Loucy (cell line): ENCODE results near the gene KLK12.

Experiments
- H2AFZ ChIP-seq: fragments of 200-600 bp; sonication (generic); 2 replicates; pipeline ENCODE4 v1.6.0; 2016; ENCODE audit warnings: antibody characterized with exemption, mild to moderate bottlenecking, low read length, moderate library complexity
- H3F3A ChIP-seq: fragments of 200-600 bp; 2 replicates; pipeline ENCODE4 v1.6.0; 2016; ENCODE audit warnings: antibody characterized with exemption, low read depth, mild to moderate bottlenecking
- H3K27me3 ChIP-seq: fragments of 200-600 bp; sonication (generic); 2 replicates; pipeline ENCODE4 v1.6.1; 2014; ENCODE audit warnings: low read length, mild to moderate bottlenecking; ENCODE audit not compliant: insufficient read depth, poor library complexity, severe bottlenecking
- H3K36me3 ChIP-seq: fragments of 200-600 bp; sonication (generic); 2 replicates; pipeline ENCODE4 v1.6.1; 2016; ENCODE audit warnings: low read length; ENCODE audit not compliant: insufficient read depth
- H3K4me1 ChIP-seq: fragments of 200-600 bp; sonication (generic); 2 replicates; pipeline ENCODE4 v1.5.1; 2014; ENCODE audit warnings: low read length, mild to moderate bottlenecking; ENCODE audit not compliant: insufficient read depth, poor library complexity, severe bottlenecking
- H3K4me2 ChIP-seq: fragments of 200-600 bp; sonication (generic); 2 replicates; pipeline ENCODE4 v1.6.0; 2014; ENCODE audit warnings: antibody characterized with exemption, low read length, low read depth, mild to moderate bottlenecking; ENCODE audit not compliant: poor library complexity, severe bottlenecking
- H3K4me3 ChIP-seq: fragments of 200-600 bp; sonication (generic); 2 replicates; pipeline ENCODE4 v1.5.1; 2014; ENCODE audit warnings: low read length, mild to moderate bottlenecking, mixed read lengths; ENCODE audit not compliant: poor library complexity, severe bottlenecking
- H3K79me2 ChIP-seq: fragments of 200-600 bp; sonication (generic); 2 replicates; pipeline ENCODE4 v1.6.1; 2014; ENCODE audit warnings: low read length; ENCODE audit not compliant: insufficient read depth
- H3K9ac ChIP-seq: fragments of 200-600 bp; sonication (generic); 2 replicates; pipeline ENCODE4 v1.6.0; 2014; ENCODE audit warnings: mild to moderate bottlenecking, low read depth, low read length, moderate library complexity; ENCODE audit not compliant: poor library complexity, severe bottlenecking
- H3K9me2 ChIP-seq: fragments of 200-600 bp; sonication (generic); replicated peaks from 2 replicates; pipeline ENCODE4 v1.6.1; 2016; ENCODE audit warnings: low read depth, low read length, mixed read lengths
- H3K9me3 ChIP-seq: fragments of 200-600 bp; sonication (generic); 2 replicates; pipeline ENCODE4 v1.6.1; 2014; ENCODE audit warnings: mild to moderate bottlenecking, antibody characterized with exemption, low read length, low read depth; ENCODE audit not compliant: insufficient read depth
- H4K20me1 ChIP-seq: fragments of 200-600 bp; sonication (generic); 2 replicates; pipeline ENCODE4 v1.6.0; 2014; ENCODE audit warnings: antibody characterized with exemption, low read length, mild to moderate bottlenecking; ENCODE audit not compliant: insufficient read depth, poor library complexity, severe bottlenecking
- EZH2phosphoT487 ChIP-seq: fragments of 200-600 bp; IDR thresholded peaks from 2 replicates; pipeline ENCODE4 v1.6.1; 2018; ENCODE audit warnings: antibody characterized with exemption, mild to moderate bottlenecking, moderate library complexity, borderline replicate concordance
- TF ChIP-seq, protein P1 (sequence below): fragments of 200-600 bp; sonication (generic); conservative IDR thresholded peaks from 2 replicates; pipeline ENCODE4 v1.5.1; 2014; ENCODE audit warnings: mild to moderate bottlenecking, antibody characterized with exemption, low read length

Gene KLK12

DNA sequence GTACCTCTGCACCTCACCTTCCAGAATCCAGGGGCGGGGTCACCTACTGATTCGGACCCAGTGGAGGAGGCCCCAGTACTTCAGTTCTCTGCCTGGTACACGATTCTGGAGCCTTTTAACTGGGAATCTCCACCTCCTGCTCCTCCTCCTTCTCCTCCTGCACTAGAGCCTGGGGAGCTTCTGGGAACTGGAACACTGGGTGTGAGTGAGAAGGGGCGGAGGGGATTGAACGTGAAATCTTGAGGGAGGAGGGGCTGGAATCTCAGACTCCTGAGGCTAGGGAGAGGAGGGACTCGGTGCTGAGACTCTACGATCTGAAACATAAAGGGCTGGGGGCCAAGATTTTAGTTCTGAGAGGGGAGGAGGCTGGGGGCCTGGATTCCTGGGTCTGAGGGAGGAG, 33.3 kb downstream of the KLK12 start, which contains the start of gene KLK8:
TSS of gene KLK8 (minus strand) at position 90 of the 400 bp plus-strand sequence. CDS start 437 bp downstream, outside the sequence.
- H3K4me2 ChIP-seq, result no peak within 1 kb of the TSS
- no peak within 1 kb of the TSS for H3K4me3 ChIP-seq
- no peaks in the 10 kb centered on the region for H3F3A ChIP-seq
- H3K9ac ChIP-seq, result no peak within 1 kb of the TSS
- H2AFZ ChIP-seq, result no peak within 1 kb of the TSS
- TF ChIP-seq, protein P1, sequence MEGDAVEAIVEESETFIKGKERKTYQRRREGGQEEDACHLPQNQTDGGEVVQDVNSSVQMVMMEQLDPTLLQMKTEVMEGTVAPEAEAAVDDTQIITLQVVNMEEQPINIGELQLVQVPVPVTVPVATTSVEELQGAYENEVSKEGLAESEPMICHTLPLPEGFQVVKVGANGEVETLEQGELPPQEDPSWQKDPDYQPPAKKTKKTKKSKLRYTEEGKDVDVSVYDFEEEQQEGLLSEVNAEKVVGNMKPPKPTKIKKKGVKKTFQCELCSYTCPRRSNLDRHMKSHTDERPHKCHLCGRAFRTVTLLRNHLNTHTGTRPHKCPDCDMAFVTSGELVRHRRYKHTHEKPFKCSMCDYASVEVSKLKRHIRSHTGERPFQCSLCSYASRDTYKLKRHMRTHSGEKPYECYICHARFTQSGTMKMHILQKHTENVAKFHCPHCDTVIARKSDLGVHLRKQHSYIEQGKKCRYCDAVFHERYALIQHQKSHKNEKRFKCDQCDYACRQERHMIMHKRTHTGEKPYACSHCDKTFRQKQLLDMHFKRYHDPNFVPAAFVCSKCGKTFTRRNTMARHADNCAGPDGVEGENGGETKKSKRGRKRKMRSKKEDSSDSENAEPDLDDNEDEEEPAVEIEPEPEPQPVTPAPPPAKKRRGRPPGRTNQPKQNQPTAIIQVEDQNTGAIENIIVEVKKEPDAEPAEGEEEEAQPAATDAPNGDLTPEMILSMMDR, result no peak
- TF ChIP-seq EZH2phosphoT487, result no peak
- no peaks in the 10 kb centered on the region for H3K4me1 ChIP-seq
- H4K20me1 ChIP-seq, result no peaks in the 10 kb centered on the region
- H3K27me3 ChIP-seq, result no peaks in the 10 kb centered on the region
- no peaks in the 10 kb centered on the region for H3K79me2 ChIP-seq
- no peaks in the 10 kb centered on the region for H3K9me2 ChIP-seq
- peaks cover 5% of the 10 kb centered on the region; the same call in 1 of the 2 replicates for H3K9me3 ChIP-seq
- H3K36me3 ChIP-seq, result no peaks in the 10 kb centered on the region

DNA sequence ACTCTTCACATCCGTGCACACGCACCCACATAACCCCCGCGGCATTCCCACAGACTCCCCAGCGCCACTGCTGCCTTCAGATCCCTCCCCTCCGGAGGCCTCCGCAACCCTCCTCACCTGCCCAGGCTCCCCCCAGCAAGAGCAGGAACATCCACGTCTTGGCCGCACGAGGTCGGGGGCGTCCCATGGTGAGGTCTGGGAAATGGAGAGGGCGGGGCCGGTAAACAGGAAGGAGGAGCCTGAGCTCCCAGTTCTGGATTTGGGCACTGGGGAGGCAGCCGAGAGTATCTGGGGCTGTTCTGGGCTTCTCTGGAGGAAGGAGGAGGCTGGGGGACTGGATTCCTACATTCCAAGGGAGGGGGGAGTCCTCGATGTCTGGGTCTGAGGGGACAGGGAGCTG, 33.8 kb downstream of the KLK12 start:
- Histone ChIP-seq H3K4me2 (no peak overlapping the region), H3K9ac (no peak overlapping the region), H3K9me3 (peaks cover 5% of the 10 kb centered on the region; the same call in 1 of the 2 replicates), H3K27me3 (no peaks in the 10 kb centered on the region), H2AFZ (no peak overlapping the region), H3K4me3 (no peak overlapping the region), H3F3A (no peaks in the 10 kb centered on the region), H3K4me1 (no peaks in the 10 kb centered on the region), H3K36me3 (no peaks in the 10 kb centered on the region), H3K9me2 (no peaks in the 10 kb centered on the region), H3K79me2 (no peaks in the 10 kb centered on the region), H4K20me1 (no peaks in the 10 kb centered on the region)
- TF ChIP-seq, protein P1, result no peak
- no peak for TF ChIP-seq EZH2phosphoT487

DNA sequence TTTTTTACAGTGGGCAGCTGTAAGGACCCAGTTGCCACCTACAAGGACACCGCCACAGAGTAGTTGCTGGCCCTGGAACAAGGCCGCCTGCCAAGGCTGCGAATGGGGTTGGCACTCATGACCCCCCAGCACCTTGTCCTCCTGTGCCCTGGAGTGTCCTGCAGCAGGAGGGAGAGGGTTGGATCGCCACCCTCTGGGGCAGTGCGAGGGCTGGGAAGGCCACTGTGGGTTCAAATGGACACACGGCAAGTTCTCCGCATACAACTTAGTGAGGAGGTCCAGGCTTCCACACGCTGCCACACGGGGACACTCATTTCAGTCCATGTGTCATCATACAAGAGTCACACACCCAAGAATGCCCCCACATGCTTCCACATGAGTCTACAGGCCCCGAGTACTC, 34.4 kb downstream of the KLK12 start:
- no peak overlapping the region for H3K4me3 ChIP-seq

More for the DNA sequence above, 34.4 kb downstream of the KLK12 start:
- TF ChIP-seq, protein P1, result no peak
- no peak for TF ChIP-seq EZH2phosphoT487
- no peaks in the 10 kb centered on the region for H3K36me3 ChIP-seq
- no peak overlapping the region for H3K4me2 ChIP-seq
- H3K9me3 ChIP-seq, result peaks cover 5% of the 10 kb centered on the region; the same call in 1 of the 2 replicates
- no peak overlapping the region for H3K9ac ChIP-seq
- H3F3A ChIP-seq, result no peaks in the 10 kb centered on the region
- H2AFZ ChIP-seq, result no peak overlapping the region
- H3K27me3 ChIP-seq, result no peaks in the 10 kb centered on the region
- no peaks in the 10 kb centered on the region for H3K4me1 ChIP-seq
- no peaks in the 10 kb centered on the region for H3K9me2 ChIP-seq
- H3K79me2 ChIP-seq, result no peaks in the 10 kb centered on the region
- no peaks in the 10 kb centered on the region for H4K20me1 ChIP-seq
